T-helper 1 cell treated with Interleukin-12 subunit alpha and Interleukin-12 subunit beta and Interleukin-4 antibody, amounts not matched to agents 30 ng/mL and 1 ng/mL, for 36 hours (primary cell): Measurements from ENCODE around the gene OR3A2. TPM values are rescaled to one million over a fixed set of nuclear protein-coding genes. Genes with fewer than 3 reads are reported as not detected.
"Not testable (repeated sequence)": the region's sequence is repeated elsewhere in the genome, so short reads cannot be mapped to it uniquely, and the experiment has no call there.

Experiments
- intact Hi-C: fragments of 100-400 bp; cut with micrococcal nuclease; formaldehyde crosslinking; loops from one replicate; pipeline ENCODE4 v1.15.1; 2024
- total RNA-seq: library from RNA; stranded (reverse); gene quantifications from 2 replicates; pipeline ENCODE4 v1.2.3, GENCODE V29; 2022

OR3A2 gene
- 0.86 and 0.98 TPM in 2 replicates for total RNA-seq

DNA sequence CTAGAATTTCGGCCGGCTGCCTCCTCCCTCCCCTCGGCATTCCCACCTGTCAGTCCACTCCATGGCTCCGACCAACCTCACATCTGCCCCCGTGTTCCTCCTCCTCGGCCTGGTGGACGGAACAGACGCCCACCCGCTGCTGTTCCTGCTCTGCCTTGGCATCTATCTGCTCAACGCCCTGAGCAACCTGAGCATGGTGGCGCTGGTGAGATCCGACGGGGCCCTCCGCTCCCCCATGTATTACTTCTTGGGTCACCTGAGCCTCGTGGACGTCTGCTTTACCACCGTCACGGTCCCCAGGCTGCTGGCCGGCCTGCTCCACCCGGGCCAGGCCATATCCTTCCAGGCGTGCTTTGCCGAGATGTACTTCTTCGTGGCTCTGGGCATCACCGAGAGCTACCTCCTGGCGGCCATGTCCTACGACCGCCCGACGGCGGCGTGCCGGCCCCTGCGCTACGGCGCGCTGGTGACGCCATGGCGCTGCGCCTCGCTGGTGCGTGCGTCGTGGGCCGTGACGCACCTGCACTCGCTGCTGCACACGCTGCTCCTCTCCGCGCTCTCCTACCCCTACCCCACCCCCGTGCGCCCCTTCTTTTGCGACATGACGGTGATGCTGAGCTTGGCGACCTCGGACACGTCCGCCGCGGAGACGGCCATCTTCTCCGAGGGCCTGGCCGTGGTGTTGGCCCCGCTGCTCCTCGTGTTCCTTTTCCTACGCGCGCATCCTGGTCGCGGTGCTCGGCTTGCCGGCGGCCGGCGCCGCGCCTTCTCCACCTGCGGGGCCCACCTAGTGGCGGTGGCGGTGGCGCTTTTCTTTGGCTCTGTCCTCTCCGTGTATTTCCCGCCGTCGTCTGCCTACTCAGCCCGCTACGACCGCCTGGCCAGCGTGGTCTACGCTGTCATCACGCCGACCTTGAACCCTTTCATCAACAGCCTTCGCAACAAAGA lies at the start of gene OR3A2:
Gene OR3A2 (minus strand): TSS at position 440 of the 948 bp plus-strand sequence.
- intact Hi-C loops = no loop called here

- intact Hi-C loops = no loop called here
Observed at GRCh38 chr17:3433741-3434140, 47.6 kb upstream of the OR3A2 start, which contains the start of gene OR1E2. Gene OR1E2, minus strand, starts transcription at chr17:3433841. Its CDS starts 0 bp downstream, at chr17:3433841.

- intact Hi-C loops = not testable (repeated sequence)
Observed at GRCh38 chr17:3433215-3433614, 47.1 kb upstream of the OR3A2 start.

DNA sequence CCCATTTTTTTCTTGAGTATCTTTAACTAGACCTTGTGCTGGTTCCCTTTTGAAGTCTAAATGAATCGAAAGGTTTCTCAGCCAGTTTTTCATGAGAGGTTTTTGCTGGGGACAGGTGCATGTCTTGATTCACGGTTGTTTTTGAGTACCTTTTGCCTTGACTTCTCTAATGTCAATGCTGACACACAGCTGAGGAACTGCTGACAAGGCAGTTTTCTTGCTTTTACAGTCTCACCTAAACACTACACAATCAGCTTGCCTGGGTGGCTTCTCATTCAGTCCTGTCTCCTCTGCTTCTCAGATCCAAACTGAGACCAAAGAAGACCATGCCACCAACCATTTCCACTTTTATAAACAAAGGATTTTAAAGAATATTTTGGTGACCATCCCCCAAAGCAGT lies 32.1 kb upstream of the OR3A2 start:
- intact Hi-C loops = no loop called here

GRCh38 chr17:3415610-3416009 lies 29.5 kb upstream of the OR3A2 start:
- intact Hi-C loops = no loop called here

DNA sequence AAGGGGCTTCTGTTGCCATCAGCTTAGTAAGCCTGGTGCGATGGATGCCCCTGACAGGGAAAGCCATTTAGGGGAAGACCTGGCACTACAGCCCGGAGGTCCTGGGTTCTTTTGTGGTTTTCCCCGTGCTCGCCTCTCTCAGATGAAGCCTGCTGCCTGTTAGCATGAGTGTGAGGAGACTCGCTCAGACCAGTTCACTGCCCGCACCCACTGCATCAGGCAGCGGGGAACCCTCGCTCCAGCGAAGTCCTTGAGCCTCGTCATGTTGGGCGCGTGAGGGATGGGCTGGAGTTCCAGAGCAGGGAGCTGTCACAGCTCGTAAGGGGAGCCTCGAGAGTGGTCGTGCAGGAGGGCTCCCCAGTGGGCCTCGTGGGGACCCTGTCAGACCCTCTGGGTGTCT lies 26.1 kb upstream of the OR3A2 start:
- intact Hi-C loops = not testable (repeated sequence)

DNA sequence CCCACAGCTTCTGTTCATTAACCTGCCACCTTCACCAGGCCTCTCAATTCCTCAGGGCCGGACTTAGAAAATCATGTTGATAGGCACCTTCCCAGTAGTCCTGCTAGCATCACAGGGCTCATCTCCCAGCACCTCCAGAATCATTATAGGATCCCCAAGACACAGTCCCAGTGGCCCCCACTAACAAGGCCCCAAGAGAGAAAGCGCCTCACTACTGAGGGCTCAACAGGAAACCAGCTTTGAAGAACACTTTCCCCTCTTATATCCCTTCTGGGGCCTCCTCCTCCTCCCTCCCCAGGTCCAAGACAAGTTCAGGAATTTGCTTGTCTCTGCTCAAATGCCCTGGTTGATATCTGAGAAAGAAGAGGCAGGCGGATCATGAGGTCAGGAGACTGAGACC lies 25.0 kb upstream of the OR3A2 start, which contains the start of gene OR3A3:
Gene OR3A3 (plus strand): TSS at position 301 of the 400 bp plus-strand sequence.
- intact Hi-C loops = no loop called here

GRCh38 chr17:3403856-3404255 lies 17.7 kb upstream of the OR3A2 start:
- intact Hi-C loops = not testable (repeated sequence)

- intact Hi-C loops = no loop called here
Observed at GRCh38 chr17:3401786-3402185, 15.7 kb upstream of the OR3A2 start.

DNA sequence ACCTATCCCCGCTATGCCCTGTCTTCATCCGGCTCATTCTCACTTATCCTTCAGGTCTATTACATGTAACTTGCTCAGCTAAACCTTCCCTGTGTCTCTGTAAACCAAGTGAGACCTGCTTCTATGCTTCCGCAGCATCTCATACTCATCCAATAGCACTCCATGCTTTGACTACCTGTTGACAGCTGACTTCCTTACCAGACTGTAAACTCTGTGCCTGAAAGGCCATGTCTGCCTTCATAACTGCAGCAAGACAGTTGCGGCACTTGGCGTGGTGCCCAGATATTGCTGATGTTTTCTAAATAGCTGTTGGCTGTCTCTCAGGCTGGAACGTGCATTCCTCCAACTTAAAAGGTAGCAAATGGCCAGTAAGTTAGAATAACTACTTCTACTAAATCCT lies 13.9 kb upstream of the OR3A2 start:
- intact Hi-C loops = no loop called here

GRCh38 chr17:3398310-3398709 lies 12.2 kb upstream of the OR3A2 start, which contains the start of gene OR1E1:
Gene OR1E1, minus strand, starts transcription at chr17:3398410. Its CDS starts 0 bp downstream, at chr17:3398410.
- intact Hi-C loops = no loop called here

DNA sequence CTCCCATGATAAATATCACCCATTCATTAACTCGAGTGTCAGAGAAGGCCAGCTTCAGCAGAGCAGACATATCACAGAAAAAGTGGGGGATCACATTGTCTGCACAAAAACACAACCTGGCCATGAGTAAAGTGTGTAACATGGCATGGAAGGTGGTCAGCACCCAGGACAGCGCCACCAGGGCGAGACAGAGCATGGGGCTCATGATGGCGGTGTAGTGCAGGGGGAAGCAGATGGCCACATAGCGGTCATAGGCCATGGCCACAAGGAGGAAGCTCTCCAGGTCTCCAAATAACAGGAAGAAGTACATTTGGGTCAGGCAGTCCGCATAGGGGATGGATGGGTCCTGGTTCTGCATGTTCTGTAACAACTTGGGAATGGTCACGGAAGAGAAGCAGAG lies 11.7 kb upstream of the OR3A2 start:
- intact Hi-C loops = not testable (repeated sequence)

GRCh38 chr17:3389791-3390190 lies 3.7 kb upstream of the OR3A2 start:
- intact Hi-C loops = no loop called here

- intact Hi-C loops = no loop called here
Observed at GRCh38 chr17:3381957-3382356, 4.2 kb downstream of the OR3A2 start.

DNA sequence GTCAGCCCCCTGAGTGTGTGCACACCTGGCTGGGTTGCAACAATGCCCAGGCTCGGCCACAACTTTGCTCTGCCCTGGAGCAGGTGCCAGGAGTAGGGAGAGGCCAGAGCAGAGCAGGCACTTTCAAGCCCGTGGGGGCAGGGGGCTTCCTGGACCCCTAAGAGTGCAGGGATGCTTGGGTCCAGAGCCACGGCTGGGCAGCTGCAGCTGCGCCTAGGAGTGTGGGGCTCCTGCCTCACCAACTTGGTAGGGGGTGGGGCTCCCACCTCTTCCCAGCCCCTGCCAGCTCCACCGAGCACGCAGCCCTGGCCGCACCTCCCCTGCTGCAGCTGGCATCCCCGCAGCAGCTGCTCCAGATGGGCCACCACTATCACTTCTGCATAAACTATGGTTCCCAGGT lies 7.8 kb downstream of the OR3A2 start:
- intact Hi-C loops = no loop called here

DNA sequence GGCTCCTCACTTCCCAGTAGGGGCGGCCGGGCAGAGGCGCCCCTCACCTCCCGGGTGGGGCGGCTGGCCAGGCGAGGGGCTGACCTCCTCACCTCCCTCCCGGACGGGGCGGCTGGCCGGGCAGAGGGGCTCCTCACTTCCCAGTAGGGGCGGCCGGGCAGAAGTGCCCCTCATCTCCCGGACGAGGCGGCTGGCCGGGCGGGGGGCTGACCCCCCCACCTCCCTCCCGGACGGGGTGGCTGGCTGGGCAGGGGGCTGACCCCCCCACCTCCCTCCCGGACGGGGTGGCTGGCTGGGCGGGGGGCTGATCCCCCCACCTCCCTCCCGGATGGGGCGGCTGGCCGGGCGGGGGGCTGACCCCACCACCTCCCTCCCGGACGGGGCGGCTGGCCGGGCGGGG lies 14.9 kb downstream of the OR3A2 start:
- intact Hi-C loops = not testable (repeated sequence)

DNA sequence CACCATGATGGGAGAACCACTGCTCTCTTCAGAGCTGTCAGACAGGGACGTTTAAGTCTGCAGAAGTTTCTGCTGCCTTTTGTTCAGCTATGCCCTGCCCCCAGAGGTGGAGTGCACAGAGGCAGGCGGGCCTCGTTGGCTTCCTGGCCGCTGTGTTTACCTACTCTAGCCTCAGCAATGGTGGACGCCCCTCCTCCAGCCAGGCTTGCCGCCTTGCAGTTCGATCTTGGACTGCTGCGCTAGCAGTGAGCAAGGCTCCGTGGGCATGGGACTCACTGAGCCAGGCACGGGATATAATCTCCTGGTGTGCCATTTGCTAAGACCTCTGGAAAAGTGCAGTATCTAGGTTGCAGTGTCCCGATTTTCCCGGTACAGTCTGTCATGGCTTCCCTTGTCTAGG lies 43.3 kb downstream of the OR3A2 start:
- intact Hi-C loops = not testable (repeated sequence)

DNA sequence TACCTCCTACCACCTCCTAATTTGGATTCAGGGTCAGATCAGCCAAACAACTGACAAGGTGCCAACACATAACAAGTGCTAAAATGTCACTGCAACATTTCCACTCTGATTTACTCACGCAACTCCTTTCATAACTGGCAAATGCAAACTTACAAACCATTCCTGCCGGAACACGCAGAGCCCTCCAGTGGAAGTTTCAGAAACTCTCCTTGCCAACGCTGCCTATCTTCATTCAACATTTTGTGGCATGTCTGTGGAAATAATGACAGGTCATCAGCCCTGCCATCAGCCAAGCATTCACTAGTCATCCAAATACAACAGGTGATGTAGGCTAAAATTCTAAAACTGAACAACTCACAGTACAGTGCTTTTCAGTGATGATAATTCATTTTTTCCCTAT lies 50.2 kb downstream of the OR3A2 start:
- intact Hi-C loops = no loop called here

GRCh38 chr17:3318336-3318735 lies 67.8 kb downstream of the OR3A2 start:
- intact Hi-C loops = no loop called here

GRCh38 chr17:3316836-3317235 lies 69.3 kb downstream of the OR3A2 start:
- intact Hi-C loops = no loop called here

GRCh38 chr17:3308603-3309002 lies 77.5 kb downstream of the OR3A2 start:
- intact Hi-C loops = no loop called here

DNA sequence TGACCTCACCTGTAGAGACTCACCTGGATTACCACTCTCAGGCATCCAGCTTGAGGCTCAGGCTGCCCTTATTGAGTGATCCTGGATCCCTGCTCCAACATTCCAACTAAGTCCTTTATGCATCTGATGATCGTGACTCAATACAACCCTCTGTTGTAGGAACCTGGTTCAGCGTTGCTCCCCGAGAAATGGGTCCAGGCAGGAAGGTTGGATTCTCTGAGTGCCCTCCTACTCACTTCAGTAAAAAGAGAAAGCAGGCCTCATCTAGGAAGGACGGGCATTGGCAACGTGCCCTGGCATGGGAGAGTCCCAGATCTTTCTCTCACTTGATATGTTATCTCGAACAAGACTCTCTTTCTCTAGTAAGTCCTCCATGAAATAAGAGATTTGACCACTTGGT lies 87.8 kb downstream of the OR3A2 start, which contains the start of gene OR3A1:
Gene OR3A1 (minus strand): TSS at position 101 of the 400 bp plus-strand sequence. CDS start 5,778 bp downstream, outside the sequence.
- intact Hi-C loops = no loop called here

DNA sequence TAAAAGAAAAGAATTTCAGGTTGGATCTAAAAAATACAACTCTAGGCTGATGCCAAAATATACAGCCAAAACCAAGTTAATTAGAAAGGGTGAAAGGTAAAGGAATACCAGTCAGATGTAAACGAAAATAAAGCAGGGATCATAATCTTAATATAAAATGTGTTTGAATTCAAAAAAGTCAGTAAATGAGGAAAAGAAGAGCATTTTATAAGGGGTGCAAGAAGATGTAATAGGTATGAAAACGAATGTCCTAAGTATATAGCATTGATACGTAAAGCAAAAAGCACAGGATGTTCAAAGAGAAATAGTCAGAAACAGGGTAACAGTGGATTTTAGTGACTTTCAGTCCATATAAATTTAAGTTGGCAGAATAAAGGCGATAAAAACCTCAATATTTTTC lies 90.5 kb downstream of the OR3A2 start:
- intact Hi-C loops = no loop called here
